OCI-LY1 (cell line): ENCODE results near the gene RAB40C.
A peak's percentile ranks its signal among the peaks of the same experiment; 100 is the strongest.

ENCODE experiments used
- H2AFZ ChIP-seq: fragments of 200-600 bp; sonication (generic), shearing (Covaris generic); 2 replicates; pipeline ENCODE4 v1.6.0; 2014; ENCODE audit warnings: antibody characterized with exemption, mild to moderate bottlenecking, low read length
- H3F3A ChIP-seq: fragments of 200-600 bp; sonication (generic), shearing (Covaris generic); 2 replicates; pipeline ENCODE4 v1.6.0; 2014; ENCODE audit warnings: mild to moderate bottlenecking, antibody characterized with exemption, low read length, moderate library complexity; ENCODE audit not compliant: insufficient read depth
- H3K27ac ChIP-seq: fragments of 200-600 bp; sonication (generic); 2 replicates; pipeline ENCODE4 v1.5.1; 2014; ENCODE audit warnings: low read length, mixed run types, mild to moderate bottlenecking, low read depth; ENCODE audit not compliant: poor library complexity, severe bottlenecking
- H3K27me3 ChIP-seq: fragments of 200-600 bp; sonication (generic); 2 replicates; pipeline ENCODE4 v1.6.0; 2014; ENCODE audit warnings: antibody characterized with exemption, mild to moderate bottlenecking, low read length, moderate library complexity; ENCODE audit not compliant: insufficient read depth
- H3K36me3 ChIP-seq: fragments of 200-600 bp; sonication (generic); 2 replicates; pipeline ENCODE4 v1.6.1; 2014; ENCODE audit warnings: mild to moderate bottlenecking, antibody characterized with exemption, low read length, moderate library complexity, mixed read lengths; ENCODE audit not compliant: insufficient read depth
- H3K4me1 ChIP-seq: fragments of 200-600 bp; sonication (generic); 2 replicates; pipeline ENCODE4 v1.5.1; 2014; ENCODE audit warnings: mild to moderate bottlenecking, low read length, moderate library complexity; ENCODE audit not compliant: insufficient read depth, severe bottlenecking
- H3K4me2 ChIP-seq: fragments of 200-600 bp; sonication (generic), shearing (Covaris generic); 2 replicates; pipeline ENCODE4 v1.6.1; 2014; ENCODE audit warnings: low read length
- H3K4me3 ChIP-seq: fragments of 200-600 bp; sonication (generic); 2 replicates; pipeline ENCODE4 v1.5.1; 2014; ENCODE audit warnings: low read length, low read depth, mild to moderate bottlenecking, mixed read lengths; ENCODE audit not compliant: poor library complexity, severe bottlenecking
- H3K79me2 ChIP-seq: fragments of 200-600 bp; shearing (Covaris generic); 2 replicates; pipeline ENCODE4 v1.6.1; 2016; ENCODE audit warnings: mixed run types, low read length, mixed read lengths; ENCODE audit not compliant: insufficient read depth
- H3K9ac ChIP-seq: fragments of 200-600 bp; sonication (generic), shearing (Covaris generic); 2 replicates; pipeline ENCODE4 v1.6.1; 2014; ENCODE audit warnings: mild to moderate bottlenecking, low read length, mixed read lengths
- H3K9me2 ChIP-seq: fragments of 200-600 bp; sonication (generic), shearing (Covaris generic); 2 replicates; pipeline ENCODE4 v1.6.1; 2014; ENCODE audit warnings: low read depth, mild to moderate bottlenecking, low read length, mixed read lengths
- H3K9me3 ChIP-seq: fragments of 200-600 bp; shearing (Covaris generic); 2 replicates; pipeline ENCODE4 v1.6.1; 2014; ENCODE audit warnings: low read length, mixed read lengths
- H4K20me1 ChIP-seq: fragments of 200-600 bp; sonication (generic), shearing (Covaris generic); 2 replicates; pipeline ENCODE4 v1.6.0; 2016; ENCODE audit warnings: mild to moderate bottlenecking, low read length; ENCODE audit not compliant: insufficient read depth
- EZH2 ChIP-seq: fragments of 200-600 bp; sonication (generic), shearing (Covaris generic); IDR thresholded peaks from 2 replicates; pipeline ENCODE4 v1.8.0; 2017; ENCODE audit warnings: borderline replicate concordance, mixed run types, mild to moderate bottlenecking, antibody characterized with exemption, low read length, moderate library complexity, mixed read lengths
- TF ChIP-seq, protein P1 (sequence below): fragments of 200-600 bp; sonication (generic), shearing (Covaris generic); IDR thresholded peaks from 2 replicates; pipeline ENCODE4 v1.5.1; 2017; ENCODE audit warnings: mild to moderate bottlenecking, antibody characterized with exemption, low read length, moderate library complexity, mixed read lengths

The RAB40C gene

DNA sequence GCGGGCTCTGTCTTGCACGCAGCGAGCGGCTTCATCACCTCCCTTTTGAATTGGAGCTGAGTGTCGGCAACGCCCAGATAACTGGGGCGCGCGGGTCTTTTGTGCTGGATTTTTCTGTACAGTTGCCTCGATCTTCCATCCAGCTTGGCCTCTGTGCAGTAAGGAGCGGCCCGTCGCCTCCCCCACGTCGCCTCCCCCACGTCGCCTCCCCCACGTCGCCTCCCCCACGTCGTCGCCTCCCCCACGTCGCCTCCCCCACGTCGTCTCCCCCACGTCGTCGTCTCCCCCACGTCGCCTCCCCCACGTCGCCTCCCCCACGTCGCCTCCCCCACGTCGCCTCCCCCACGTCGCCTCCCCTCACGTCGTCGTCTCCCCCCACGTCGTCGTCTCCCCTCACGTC is 45.3 kb upstream of the RAB40C start:
- Histone ChIP-seq H3K79me2 (no peaks in the 10 kb centered on the region), H3K9me3 (no peaks in the 10 kb centered on the region), H3K4me2 (no peak overlapping the region), H3K36me3 (no peaks in the 10 kb centered on the region), H2AFZ (no peak overlapping the region), H3K9ac (no peak overlapping the region), H3K27ac (no peak overlapping the region), H3K9me2 (no peaks in the 10 kb centered on the region), H4K20me1 (no peaks in the 10 kb centered on the region), H3K27me3 (no peaks in the 10 kb centered on the region), H3K4me3 (no peak overlapping the region), H3K4me1 (no peaks in the 10 kb centered on the region), H3F3A (no peaks in the 10 kb centered on the region)
- TF ChIP-seq, protein P1, sequence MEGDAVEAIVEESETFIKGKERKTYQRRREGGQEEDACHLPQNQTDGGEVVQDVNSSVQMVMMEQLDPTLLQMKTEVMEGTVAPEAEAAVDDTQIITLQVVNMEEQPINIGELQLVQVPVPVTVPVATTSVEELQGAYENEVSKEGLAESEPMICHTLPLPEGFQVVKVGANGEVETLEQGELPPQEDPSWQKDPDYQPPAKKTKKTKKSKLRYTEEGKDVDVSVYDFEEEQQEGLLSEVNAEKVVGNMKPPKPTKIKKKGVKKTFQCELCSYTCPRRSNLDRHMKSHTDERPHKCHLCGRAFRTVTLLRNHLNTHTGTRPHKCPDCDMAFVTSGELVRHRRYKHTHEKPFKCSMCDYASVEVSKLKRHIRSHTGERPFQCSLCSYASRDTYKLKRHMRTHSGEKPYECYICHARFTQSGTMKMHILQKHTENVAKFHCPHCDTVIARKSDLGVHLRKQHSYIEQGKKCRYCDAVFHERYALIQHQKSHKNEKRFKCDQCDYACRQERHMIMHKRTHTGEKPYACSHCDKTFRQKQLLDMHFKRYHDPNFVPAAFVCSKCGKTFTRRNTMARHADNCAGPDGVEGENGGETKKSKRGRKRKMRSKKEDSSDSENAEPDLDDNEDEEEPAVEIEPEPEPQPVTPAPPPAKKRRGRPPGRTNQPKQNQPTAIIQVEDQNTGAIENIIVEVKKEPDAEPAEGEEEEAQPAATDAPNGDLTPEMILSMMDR = no peak
- no peak for TF ChIP-seq EZH2

DNA sequence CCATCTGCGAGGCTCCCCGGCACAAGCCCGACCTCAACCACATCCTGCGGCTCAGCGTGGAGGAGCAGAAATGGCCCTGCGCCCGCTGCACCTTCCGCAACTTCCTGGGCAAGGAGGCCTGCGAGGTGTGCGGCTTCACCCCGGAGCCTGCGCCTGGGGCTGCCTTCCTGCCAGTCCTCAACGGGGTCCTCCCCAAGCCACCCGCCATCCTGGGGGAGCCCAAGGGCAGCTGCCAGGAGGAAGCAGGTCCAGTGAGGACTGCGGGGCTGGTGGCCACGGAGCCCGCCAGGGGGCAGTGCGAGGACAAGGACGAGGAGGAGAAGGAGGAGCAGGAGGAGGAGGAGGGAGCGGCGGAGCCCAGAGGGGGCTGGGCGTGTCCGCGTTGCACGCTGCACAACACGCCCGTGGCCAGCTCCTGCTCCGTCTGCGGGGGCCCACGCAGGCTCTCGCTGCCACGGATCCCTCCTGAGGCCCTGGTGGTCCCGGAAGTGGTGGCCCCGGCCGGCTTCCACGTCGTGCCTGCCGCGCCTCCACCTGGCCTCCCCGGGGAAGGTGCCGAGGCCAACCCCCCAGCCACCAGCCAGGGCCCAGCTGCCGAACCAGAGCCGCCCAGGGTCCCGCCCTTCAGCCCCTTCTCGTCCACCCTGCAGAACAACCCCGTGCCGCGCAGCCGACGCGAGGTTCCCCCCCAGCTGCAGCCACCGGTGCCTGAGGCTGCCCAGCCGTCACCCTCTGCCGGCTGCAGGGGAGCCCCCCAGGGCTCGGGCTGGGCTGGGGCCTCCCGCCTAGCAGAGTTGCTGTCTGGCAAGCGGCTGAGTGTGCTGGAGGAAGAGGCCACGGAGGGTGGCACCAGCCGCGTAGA is 42.7 kb upstream of the RAB40C start:
- no peaks in the 10 kb centered on the region for H4K20me1 ChIP-seq

DNA sequence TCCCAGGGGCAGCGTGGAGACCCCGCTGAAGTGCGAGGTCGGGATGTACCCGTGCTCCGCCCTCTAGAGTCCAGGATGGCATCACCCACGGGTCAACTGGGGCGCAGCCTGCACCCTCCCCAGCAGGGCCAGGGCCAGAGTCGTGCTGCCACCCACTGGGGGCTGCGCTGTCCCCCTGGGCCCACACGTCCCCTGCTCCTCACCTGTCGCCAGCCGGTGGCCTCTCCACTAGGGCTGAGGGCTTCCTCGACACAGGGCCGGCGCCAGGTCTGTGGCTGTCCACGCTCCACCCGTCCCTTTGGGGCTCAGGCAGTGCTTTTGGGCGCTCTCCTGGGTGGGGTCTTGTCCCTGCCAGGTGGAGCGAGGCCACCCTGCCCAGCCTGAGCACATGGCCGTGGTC is 41.3 kb upstream of the RAB40C start:
- no peak overlapping the region for H3K9ac ChIP-seq
- no peaks in the 10 kb centered on the region for H3K4me1 ChIP-seq
- no peaks in the 10 kb centered on the region for H4K20me1 ChIP-seq
- no peak overlapping the region for H3K4me3 ChIP-seq
- TF ChIP-seq EZH2 = no peak
- TF ChIP-seq, protein P1 = no peak
- no peaks in the 10 kb centered on the region for H3K9me2 ChIP-seq
- H3K36me3 ChIP-seq = peaks cover 7% of the 10 kb centered on the region
- H3K4me2 ChIP-seq = no peak overlapping the region
- no peak overlapping the region for H3K27ac ChIP-seq
- no peaks in the 10 kb centered on the region for H3F3A ChIP-seq
- H3K9me3 ChIP-seq = no peaks in the 10 kb centered on the region
- no peaks in the 10 kb centered on the region for H3K27me3 ChIP-seq
- H2AFZ ChIP-seq = no peak overlapping the region
- no peaks in the 10 kb centered on the region for H3K79me2 ChIP-seq

More for the DNA sequence above, 42.7 kb upstream of the RAB40C start:
- no peaks in the 10 kb centered on the region for H3K9me2 ChIP-seq
- H3K36me3 ChIP-seq = peaks cover 7% of the 10 kb centered on the region; the same call in 1 of the 2 replicates
- H3F3A ChIP-seq = no peaks in the 10 kb centered on the region
- no peaks in the 10 kb centered on the region for H3K9me3 ChIP-seq
- no peaks in the 10 kb centered on the region for H3K27me3 ChIP-seq
- H3K4me1 ChIP-seq = no peaks in the 10 kb centered on the region
- no peak overlapping the region for H2AFZ ChIP-seq
- no peak overlapping the region for H3K27ac ChIP-seq
- H3K79me2 ChIP-seq = no peaks in the 10 kb centered on the region
- TF ChIP-seq, protein P1 = peak; percentile 44; the same call in 1 of the 2 replicates
- TF ChIP-seq EZH2 = no peak
- H3K4me3 ChIP-seq = no peak overlapping the region
- no peak overlapping the region for H3K4me2 ChIP-seq
- no peak overlapping the region for H3K9ac ChIP-seq
